Measurements from ENCODE around the gene TNFRSF18. TPM values are rescaled to one million over a fixed set of nuclear protein-coding genes. Genes with fewer than 3 reads are reported as not detected.
A peak's percentile ranks its signal among the peaks of the same experiment; 100 is the strongest.

The TNFRSF18 gene
- total RNA-seq, 4 donors from 2014 or later, result 24.4 to 62.1 (median 33.5) TPM

GRCh38 chr1:1160281-1160930 is 46.0 kb downstream of the TNFRSF18 start:
- DNase-seq (ENCODE audit: low spot score in 2 of 2), result no peak
- TF ChIP-seq EP300 (IDR thresholded peaks at IDR 0.05) (no peak), CTCF (IDR thresholded peaks at IDR 0.05) (no peak), POLR2AphosphoS5 (IDR thresholded peaks at IDR 0.05) (no peak), POLR2A (IDR thresholded peaks at IDR 0.05) (no peak)
- 92% methylated on average over 11 of the region's 23 CpGs for WGBS
- Histone ChIP-seq H3K27me3 (peaks cover 10% of the 10 kb centered on the region), H3K9me3 (no peaks in the 10 kb centered on the region), H3K27ac (no peak overlapping the region), H3K4me3 (no peak overlapping the region), H3K4me1 (peaks cover 36% of the 10 kb centered on the region), H3K36me3 (no peaks in the 10 kb centered on the region)

- 7% methylated on average over 3 of the region's 46 CpGs for WGBS
- DNase-seq (ENCODE audit: low spot score in 2 of 2), result no peak
- TF ChIP-seq POLR2AphosphoS5 (IDR thresholded peaks at IDR 0.05) (peak in 1 of 3 donors; percentile 5), POLR2A (IDR thresholded peaks at IDR 0.05) (no peak), CTCF (IDR thresholded peaks at IDR 0.05) (no peak)
- Histone ChIP-seq H3K4me3 (peak overlapping the region; percentile 61), H3K27me3 (peaks cover 10% of the 10 kb centered on the region), H3K9me3 (no peaks in the 10 kb centered on the region), H3K4me1 (peaks cover 31% of the 10 kb centered on the region), H3K36me3 (no peaks in the 10 kb centered on the region), H3K27ac (peak overlapping the region; percentile 91)
Observed at GRCh38 chr1:1157914-1158710, 48.3 kb downstream of the TNFRSF18 start.

- H3K4me1 ChIP-seq, result peaks cover 28% of the 10 kb centered on the region
- TF ChIP-seq CTCF (IDR thresholded peaks at IDR 0.05) (no peak), POLR2AphosphoS5 (IDR thresholded peaks at IDR 0.05) (peak in 1 of 3 donors; percentile 10), EP300 (IDR thresholded peaks at IDR 0.05) (no peak), POLR2A (IDR thresholded peaks at IDR 0.05) (peak in 1 of 2 donors; percentile 51)
- H3K9me3 ChIP-seq, result no peaks in the 10 kb centered on the region
- peaks cover 7% of the 10 kb centered on the region for H3K27me3 ChIP-seq
- 0% methylated on average over 7 of the region's 29 CpGs for WGBS
- H3K27ac ChIP-seq, result peak overlapping the region; percentile 91
- peak; percentile 90 to 93 for DNase-seq (ENCODE audit: low spot score in 2 of 2)
- H3K36me3 ChIP-seq, result no peaks in the 10 kb centered on the region
- H3K4me3 ChIP-seq, result peak overlapping the region; percentile 61
Observed at GRCh38 chr1:1157426-1157913, 48.9 kb downstream of the TNFRSF18 start.

DNA sequence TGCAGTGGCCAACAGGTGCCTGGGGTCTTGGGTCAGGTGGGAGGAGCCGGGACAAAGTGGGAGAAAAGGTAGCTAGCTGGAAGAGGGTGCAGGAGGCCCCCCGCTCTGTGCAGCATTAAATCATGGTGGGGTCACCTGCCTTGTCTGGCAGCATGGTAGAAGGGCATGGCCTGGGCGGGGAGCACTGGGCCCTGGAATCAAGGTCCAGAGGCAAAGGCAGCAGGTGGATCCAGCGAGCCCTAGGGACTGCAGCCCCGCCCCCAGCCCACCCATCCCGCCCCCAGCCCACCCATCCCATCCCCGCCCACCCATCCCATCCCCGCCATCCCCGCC is 49.4 kb downstream of the TNFRSF18 start:
- H3K27me3 ChIP-seq, result peaks cover 3% of the 10 kb centered on the region
- no peaks in the 10 kb centered on the region for H3K36me3 ChIP-seq
- no peaks in the 10 kb centered on the region for H3K9me3 ChIP-seq
- no peak overlapping the region for H3K27ac ChIP-seq
- H3K4me1 ChIP-seq, result peaks cover 23% of the 10 kb centered on the region
- 100% methylated on average over 2 of the region's 9 CpGs for WGBS
- no peak overlapping the region for H3K4me3 ChIP-seq
- TF ChIP-seq EP300 (IDR thresholded peaks at IDR 0.05) (no peak), POLR2AphosphoS5 (IDR thresholded peaks at IDR 0.05) (no peak), CTCF (IDR thresholded peaks at IDR 0.05) (no peak), POLR2A (IDR thresholded peaks at IDR 0.05) (no peak)
- DNase-seq (ENCODE audit: low spot score in 2 of 2), result no peak
